Adrenal gland (tissue), 5 donors: ENCODE results near the gene EML1.

ENCODE experiments used
- CTCF ChIP-seq, 6 experiments: fragments of 450-650 bp in 4 of 6; fragments of 200-600 bp in 2 of 6; sonication (generic) in 1 of 6; IDR thresholded peaks; 1 replicate in 5 of 6; 2 replicates in 1 of 6; pipeline versions ENCODE4 v1.5.1 to v1.8.0; 2016 to 2021; ENCODE audit warnings: antibody characterized with exemption in 6 of 6, mild to moderate bottlenecking in 2 of 6, moderate library complexity in 1 of 6
- POLR2A ChIP-seq, 2 donors: fragments of 450-650 bp; IDR thresholded peaks; one replicate each; pipeline ENCODE4 v1.6.1; 2017; ENCODE audit warnings: antibody characterized with exemption in 2 of 2, mild to moderate bottlenecking in 2 of 2, moderate library complexity in 1 of 2
- donor health status: DM: no; HTN: no; CAD: no.

- TF ChIP-seq CTCF (IDR thresholded peaks at IDR 0.05) (no peak), POLR2A (IDR thresholded peaks at IDR 0.05) (no peak)
Measured at GRCh38 chr14:99862136-99862535, 68.9 kb downstream of the EML1 start.
